ENCODE data around the gene RAB38. TPM values are rescaled to one million over a fixed set of nuclear protein-coding genes. Genes with fewer than 3 reads are reported as not detected.

The RAB38 gene
- polyA plus RNA-seq: 1 to 10 TPM in 1 of 3 donors, under 1 TPM in 1, not detected in 1; 0.78 to 1.5 TPM

DNA sequence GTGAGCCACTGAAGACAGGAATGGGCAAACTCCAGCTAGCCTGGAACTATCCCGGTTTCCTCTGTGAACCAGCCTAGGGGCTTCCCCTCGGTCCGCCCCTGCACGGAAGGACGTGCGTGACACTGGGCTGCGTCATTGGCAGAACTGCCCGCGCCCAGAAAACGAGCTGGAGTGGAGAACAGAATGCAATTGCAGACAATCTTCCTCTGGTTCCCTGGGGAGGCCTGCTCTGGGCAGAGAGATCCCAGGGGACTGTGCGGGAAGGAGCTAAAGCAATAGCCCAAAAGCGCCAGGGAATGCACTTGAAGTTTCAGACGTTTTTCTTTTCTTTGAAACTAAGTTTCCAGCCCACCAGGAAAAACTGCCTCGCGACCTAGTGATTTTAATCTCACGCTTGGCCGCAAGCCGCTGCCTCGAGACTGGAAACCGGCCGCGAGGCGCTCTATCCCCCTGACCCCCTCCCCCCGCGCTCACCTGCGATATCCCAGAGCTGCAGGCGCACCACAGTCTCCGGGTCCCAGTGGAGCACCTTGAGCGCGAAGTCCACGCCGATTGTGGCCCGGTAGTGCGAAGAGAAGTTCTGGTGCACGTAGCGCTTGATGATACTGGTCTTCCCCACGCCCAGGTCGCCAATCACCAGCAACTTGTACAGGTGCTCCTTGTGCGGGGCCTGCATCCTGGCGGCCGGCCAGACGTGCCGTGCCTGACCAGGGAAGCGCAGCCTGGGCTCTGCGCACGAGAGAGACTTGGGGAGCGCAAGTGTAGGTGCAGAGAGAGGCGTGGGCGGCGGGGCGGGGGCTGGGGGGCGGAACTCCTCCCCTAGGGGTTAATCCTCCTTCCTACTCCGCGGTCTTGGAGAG is at the start of gene RAB38:
TSS of gene RAB38 (minus strand) at position 735 of the 860 bp plus-strand sequence. CDS start at position 676, 59 bp downstream.
- no peak within 1 kb of the TSS for H3K27ac ChIP-seq (ENCODE audit: low read depth, low read length)
- 2 to 7% (median 2%) methylated on average over 54 of the region's 54 CpGs for WGBS, 3 donors

DNA sequence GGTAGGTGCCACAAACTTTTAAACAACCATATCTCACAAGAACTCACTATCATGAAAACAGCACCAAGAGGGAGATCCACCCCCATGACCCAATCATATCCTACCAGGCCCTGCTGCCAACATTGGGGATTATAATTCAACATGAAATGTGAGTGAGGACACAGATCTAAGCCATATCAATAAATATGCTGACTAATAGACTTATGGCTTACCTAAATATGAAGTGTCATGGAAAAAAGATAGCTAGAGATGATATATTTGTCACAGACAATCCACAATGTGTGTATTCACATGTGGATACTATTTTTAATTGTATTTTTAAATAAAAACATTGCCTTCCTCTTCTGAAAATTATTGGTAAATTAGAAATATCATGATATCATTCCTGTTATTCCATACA is 38.2 kb upstream of the RAB38 start:
- H3K27ac ChIP-seq (ENCODE audit: low read depth, low read length): no peak overlapping the region

GRCh38 chr11:88212300-88212699 is 37.1 kb upstream of the RAB38 start:
- H3K27ac ChIP-seq (ENCODE audit: low read depth, low read length): no peak overlapping the region
- WGBS, 3 donors: 58 to 73% (median 63%) methylated on average over 1 of the region's 1 CpG

GRCh38 chr11:88208745-88209144 is 33.5 kb upstream of the RAB38 start:
- WGBS, 3 donors: 46 to 64% (median 57%) methylated on average over 2 of the region's 2 CpGs
- no peak overlapping the region for H3K27ac ChIP-seq (ENCODE audit: low read depth, low read length)

DNA sequence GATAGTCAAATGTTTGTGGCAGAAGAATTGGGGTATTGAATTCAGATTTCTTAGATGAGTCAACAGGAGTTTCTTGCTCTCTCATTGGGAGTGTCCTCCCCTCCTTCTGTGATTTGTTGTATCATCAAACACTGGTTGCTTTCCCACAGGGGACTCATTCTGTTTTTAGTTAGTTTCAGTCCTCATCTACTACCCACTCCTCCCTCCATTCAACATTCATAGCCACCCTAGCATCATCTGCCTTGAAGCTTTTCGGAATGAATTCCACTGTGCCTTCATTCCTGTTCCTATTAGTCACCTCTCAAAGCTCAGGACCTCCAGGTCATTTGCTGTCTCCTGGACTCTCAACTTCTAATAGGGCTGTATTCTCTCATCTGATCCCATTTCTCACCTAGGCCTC is 31.5 kb upstream of the RAB38 start:
- WGBS, 3 donors: 0% methylated on average over 1 of the region's 1 CpG
- no peak overlapping the region for H3K27ac ChIP-seq (ENCODE audit: low read depth, low read length)

DNA sequence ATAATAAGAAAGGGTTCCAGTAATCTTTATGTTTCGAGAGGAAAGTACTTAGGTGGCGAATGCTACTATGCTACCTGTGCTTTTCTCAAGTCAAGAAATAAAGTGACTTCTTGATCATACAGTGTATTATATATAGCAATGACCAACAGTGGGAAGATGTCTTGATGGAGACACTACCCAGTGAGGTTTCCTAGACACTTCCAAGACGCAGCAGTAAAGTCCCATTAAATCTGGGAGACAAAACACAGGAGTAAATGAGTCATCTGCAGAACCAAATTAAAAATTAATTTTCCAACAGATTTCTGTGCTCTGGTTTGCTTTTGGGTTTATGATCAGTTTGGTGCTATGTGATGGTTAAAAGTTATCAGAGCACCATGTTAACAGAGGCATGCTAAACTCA is 29.1 kb upstream of the RAB38 start:
- no peak overlapping the region for H3K27ac ChIP-seq (ENCODE audit: low read depth, low read length)
- 92 to 97% (median 95%) methylated on average over 3 of the region's 3 CpGs for WGBS, 3 donors

- no peak overlapping the region for H3K27ac ChIP-seq (ENCODE audit: low read depth, low read length)
- 93 to 96% (median 95%) methylated on average over 2 of the region's 2 CpGs for WGBS, 3 donors
Measured at GRCh38 chr11:88203604-88204003, 28.4 kb upstream of the RAB38 start.

- no peak overlapping the region for H3K27ac ChIP-seq (ENCODE audit: low read depth, low read length)
- 50 to 78% (median 67%) methylated on average over 1 of the region's 1 CpG for WGBS, 3 donors
Measured at GRCh38 chr11:88202498-88202897, 27.3 kb upstream of the RAB38 start.

- no peak overlapping the region for H3K27ac ChIP-seq (ENCODE audit: low read depth, low read length)
Measured at GRCh38 chr11:88196393-88196792, 21.1 kb upstream of the RAB38 start.

GRCh38 chr11:88195908-88196307 is 20.7 kb upstream of the RAB38 start:
- H3K27ac ChIP-seq (ENCODE audit: low read depth, low read length): no peak overlapping the region

GRCh38 chr11:88194990-88195389 is 19.7 kb upstream of the RAB38 start:
- 31 to 38% (median 37%) methylated on average over 1 of the region's 1 CpG for WGBS, 3 donors

DNA sequence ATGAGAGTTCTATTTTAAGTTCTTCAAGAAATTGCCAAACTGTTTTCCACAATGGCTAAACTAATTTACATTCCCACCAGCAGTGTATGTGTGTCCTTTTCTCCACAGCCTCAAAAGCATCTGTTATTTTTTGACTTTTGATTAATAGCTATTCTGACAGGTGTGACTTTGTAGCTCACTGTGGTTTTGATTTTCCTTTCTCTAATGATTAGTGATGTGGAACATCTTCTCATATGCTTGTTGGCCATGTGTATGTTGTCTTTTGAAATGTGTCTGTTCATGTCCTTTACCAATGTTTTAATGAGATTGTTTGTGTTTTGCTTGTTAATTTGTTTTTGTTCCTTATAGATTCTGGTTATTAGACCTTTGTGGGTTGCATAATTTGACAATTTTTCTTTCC is 18.0 kb upstream of the RAB38 start:
- no peak overlapping the region for H3K27ac ChIP-seq (ENCODE audit: low read depth, low read length)

More at GRCh38 chr11:88194990-88195389, 19.7 kb upstream of the RAB38 start:
- no peak overlapping the region for H3K27ac ChIP-seq (ENCODE audit: low read depth, low read length)

GRCh38 chr11:88188932-88189253 is 13.7 kb upstream of the RAB38 start:
- H3K27ac ChIP-seq (ENCODE audit: low read depth, low read length): no peak overlapping the region
- 16 to 25% (median 19%) methylated on average over 2 of the region's 2 CpGs for WGBS, 3 donors

DNA sequence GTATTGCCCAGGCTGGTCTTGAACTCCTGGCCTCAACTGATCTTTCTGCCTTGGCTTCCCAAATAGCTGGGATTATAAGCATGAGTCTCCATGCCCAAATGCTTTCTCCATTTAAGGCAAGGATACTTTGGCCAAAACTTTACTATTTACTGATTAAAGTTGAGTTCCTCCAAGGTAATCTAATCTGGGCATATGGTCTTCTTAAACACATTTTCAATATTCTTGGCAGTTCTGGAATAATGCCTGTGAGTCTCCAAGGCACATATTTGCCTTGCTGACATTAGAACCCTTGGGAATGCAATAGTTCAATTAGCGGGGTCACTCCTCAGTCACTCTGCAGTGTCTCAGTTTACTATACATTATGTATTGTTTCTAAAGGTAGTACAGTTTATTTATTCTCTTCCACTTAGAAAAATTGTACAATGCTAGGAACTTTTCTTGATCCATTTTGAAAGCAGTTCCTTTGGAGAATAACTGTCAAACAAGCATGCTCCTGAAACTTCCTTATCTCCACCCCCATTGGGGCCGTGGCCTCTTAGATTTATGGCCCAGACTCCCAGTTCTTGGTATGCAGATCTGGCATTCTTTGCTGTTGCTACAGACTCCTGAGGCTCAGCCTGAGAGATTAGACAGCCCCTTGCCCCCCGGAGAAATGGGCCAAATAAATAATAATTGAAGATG is 13.1 kb upstream of the RAB38 start:
- H3K27ac ChIP-seq (ENCODE audit: low read depth, low read length): no peak overlapping the region
- 26 to 47% (median 32%) methylated on average over 3 of the region's 3 CpGs for WGBS, 3 donors

- no peak overlapping the region for H3K27ac ChIP-seq (ENCODE audit: low read depth, low read length)
- whole genome bisulfite sequencing, 3 donors: 45 to 91% (median 89%) methylated on average over 3 of the region's 3 CpGs
Measured at GRCh38 chr11:88183233-88183632, 8.0 kb upstream of the RAB38 start.

GRCh38 chr11:88181776-88182175 is 6.5 kb upstream of the RAB38 start:
- H3K27ac ChIP-seq (ENCODE audit: low read depth, low read length): no peak overlapping the region
- WGBS, 3 donors: 31 to 43% (median 39%) methylated on average over 1 of the region's 1 CpG

GRCh38 chr11:88179971-88180629 is 4.9 kb upstream of the RAB38 start:
- WGBS, 3 donors: 73 to 88% (median 84%) methylated on average over 3 of the region's 3 CpGs
- H3K27ac ChIP-seq (ENCODE audit: low read depth, low read length): no peak overlapping the region

DNA sequence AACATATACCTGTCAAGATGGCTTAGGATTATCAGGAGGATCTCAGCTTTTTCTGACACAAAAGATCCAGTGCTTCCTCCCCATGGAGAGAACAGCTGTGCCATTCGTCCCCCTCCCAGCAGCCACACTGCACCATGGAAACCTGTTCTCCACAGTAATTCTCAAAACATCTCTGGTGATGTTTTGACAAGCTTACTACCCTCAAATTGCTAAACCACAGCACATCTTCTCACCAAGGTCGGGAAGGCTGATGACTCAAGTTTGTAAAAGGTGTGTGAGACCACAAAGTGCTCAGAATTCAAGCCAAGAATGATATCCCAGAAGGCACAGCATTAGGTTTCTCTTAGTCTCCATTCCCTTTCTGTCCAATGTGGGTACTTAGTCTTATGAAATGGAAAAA is 3.9 kb upstream of the RAB38 start:
- 62 to 75% (median 72%) methylated on average over 2 of the region's 2 CpGs for WGBS, 3 donors
- H3K27ac ChIP-seq (ENCODE audit: low read depth, low read length): no peak overlapping the region

- H3K27ac ChIP-seq (ENCODE audit: low read depth, low read length): no peak overlapping the region
- 48 to 73% (median 57%) methylated on average over 4 of the region's 4 CpGs for WGBS, 3 donors
Measured at GRCh38 chr11:88178191-88178590, 2.9 kb upstream of the RAB38 start.
